Endothelial cell (in vitro differentiated cells): ENCODE measurements around the gene TRIO. TPM values are rescaled to one million over a fixed set of nuclear protein-coding genes. Genes with fewer than 3 reads are reported as not detected.

ENCODE experiments used
- DNase-seq: peaks from one replicate; pipeline ENCODE4 v3.0.0; 2021; ENCODE audit warnings: low spot score
- H3K27ac Mint-ChIP-seq: one replicate; pipeline ENCODE4 v1.8.0; 2021; ENCODE audit warnings: mixed read lengths, inconsistent platforms; ENCODE audit not compliant: unreplicated experiment
- H3K27me3 Mint-ChIP-seq: one replicate; pipeline ENCODE4 v1.8.0; 2021; ENCODE audit warnings: mild to moderate bottlenecking, moderate library complexity, mixed read lengths, inconsistent platforms; ENCODE audit not compliant: unreplicated experiment
- H3K36me3 Mint-ChIP-seq: one replicate; pipeline ENCODE4 v1.8.0; 2021; ENCODE audit warnings: mild to moderate bottlenecking, low read depth, mixed read lengths, inconsistent platforms; ENCODE audit not compliant: unreplicated experiment
- H3K4me1 Mint-ChIP-seq: one replicate; pipeline ENCODE4 v1.8.0; 2021; ENCODE audit warnings: mild to moderate bottlenecking, mixed read lengths, inconsistent platforms; ENCODE audit not compliant: unreplicated experiment
- H3K4me3 Mint-ChIP-seq: one replicate; pipeline ENCODE4 v1.8.0; 2021; ENCODE audit warnings: mild to moderate bottlenecking, mixed read lengths, inconsistent platforms; ENCODE audit not compliant: unreplicated experiment
- H3K9me3 Mint-ChIP-seq: one replicate; pipeline ENCODE4 v1.8.0; 2021; ENCODE audit warnings: mixed read lengths, inconsistent platforms; ENCODE audit not compliant: unreplicated experiment
- CTCF ChIP-seq: fragments of 200-600 bp; sonication (generic); IDR thresholded peaks from one replicate; pipeline ENCODE4 v1.5.0; 2021; ENCODE audit warnings: antibody characterized with exemption; ENCODE audit not compliant: unreplicated experiment
- total RNA-seq: library from RNA; stranded (reverse); fragmentation: NEBNext Ultra II Directional; extraction: Animal tissue kit (Norgen Biotek cat#: 25700); gene quantifications from one replicate; pipeline ENCODE4 v1.2.1, GENCODE V29; 2021; ENCODE audit not compliant: unreplicated experiment

Gene TRIO
- total RNA-seq, 1 donor from 2014 or later: 229 TPM

GRCh38 chr5:14397717-14398116, 254.6 kb downstream of the TRIO start:
- H3K36me3 Mint-ChIP-seq: peaks cover 63% of the 10 kb centered on the region

DNA sequence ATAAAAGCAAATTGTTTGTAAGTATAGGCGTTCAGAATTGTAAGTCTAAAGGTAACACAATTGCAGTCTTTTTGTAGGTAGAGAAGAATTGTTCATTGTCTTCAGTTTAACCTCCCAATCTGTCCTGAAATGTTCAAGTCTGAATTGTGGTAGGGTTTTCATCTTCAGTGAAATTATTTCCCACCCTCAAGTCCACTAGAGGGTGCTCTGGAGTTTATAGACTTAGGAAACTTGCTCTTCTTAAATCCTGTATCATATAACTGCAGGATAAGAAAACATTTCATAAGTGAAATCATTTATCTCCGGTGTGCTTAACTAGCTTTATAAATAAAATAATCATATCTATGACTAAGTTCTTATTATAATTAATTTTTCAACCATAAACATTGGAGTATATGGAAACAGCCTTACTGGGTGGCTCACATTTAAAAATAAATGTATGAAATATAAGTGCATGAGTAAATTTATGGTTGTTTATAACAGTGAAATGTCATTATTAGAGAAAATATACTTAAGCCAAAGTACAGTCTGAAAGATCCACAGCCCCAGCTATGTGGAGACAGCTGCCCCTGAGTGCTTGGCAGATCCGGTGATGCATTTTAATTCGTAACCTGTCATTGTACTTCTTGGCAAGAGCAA, 256.0 kb downstream of the TRIO start:
- peak; percentile 70 for TF ChIP-seq CTCF
- no peak overlapping the region for H3K4me3 Mint-ChIP-seq
- H3K4me1 Mint-ChIP-seq: peaks cover 4% of the 10 kb centered on the region
- H3K27ac Mint-ChIP-seq: no peak overlapping the region
- no peaks in the 10 kb centered on the region for H3K9me3 Mint-ChIP-seq
- H3K27me3 Mint-ChIP-seq: peaks cover 17% of the 10 kb centered on the region
- DNase-seq: peak; percentile 23
- peaks cover 57% of the 10 kb centered on the region for H3K36me3 Mint-ChIP-seq

More at GRCh38 chr5:14397717-14398116, 254.6 kb downstream of the TRIO start:
- Mint-ChIP-seq H3K4me3 (no peak overlapping the region), H3K9me3 (no peaks in the 10 kb centered on the region), H3K27ac (no peak overlapping the region), H3K27me3 (peaks cover 14% of the 10 kb centered on the region), H3K4me1 (peaks cover 4% of the 10 kb centered on the region)
- DNase-seq: no peak
- TF ChIP-seq CTCF: no peak

DNA sequence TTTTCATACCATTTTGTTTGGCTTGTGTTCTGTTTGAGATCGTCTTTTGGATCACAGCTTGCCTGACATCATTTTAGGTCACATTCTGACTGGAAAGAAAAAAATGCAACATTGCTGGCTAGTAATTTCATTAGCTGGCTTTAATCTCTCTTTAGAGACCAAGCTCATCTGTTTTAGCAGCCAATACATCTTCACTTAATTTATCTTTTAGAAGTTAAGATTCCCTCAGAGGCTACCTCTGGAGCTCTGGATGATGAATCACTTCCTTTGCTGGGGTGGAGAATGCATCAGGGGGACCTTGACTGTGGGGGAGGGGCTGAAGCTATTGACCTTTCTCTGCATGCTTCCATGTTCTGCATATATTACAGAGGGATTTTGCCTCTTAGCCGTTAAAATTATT, 256.9 kb downstream of the TRIO start:
- peaks cover 4% of the 10 kb centered on the region for H3K4me1 Mint-ChIP-seq
- DNase-seq: no peak
- H3K4me3 Mint-ChIP-seq: no peak overlapping the region
- H3K9me3 Mint-ChIP-seq: no peaks in the 10 kb centered on the region
- peaks cover 59% of the 10 kb centered on the region for H3K36me3 Mint-ChIP-seq
- no peak for TF ChIP-seq CTCF
- H3K27me3 Mint-ChIP-seq: peaks cover 20% of the 10 kb centered on the region
- peak overlapping the region; percentile 54 for H3K27ac Mint-ChIP-seq

GRCh38 chr5:14400611-14401010, 257.5 kb downstream of the TRIO start:
- H3K36me3 Mint-ChIP-seq: peaks cover 64% of the 10 kb centered on the region
- H3K27me3 Mint-ChIP-seq: peaks cover 20% of the 10 kb centered on the region
- peaks cover 4% of the 10 kb centered on the region for H3K4me1 Mint-ChIP-seq
- H3K9me3 Mint-ChIP-seq: no peaks in the 10 kb centered on the region
- no peak overlapping the region for H3K4me3 Mint-ChIP-seq
- no peak for DNase-seq
- TF ChIP-seq CTCF: no peak
- no peak overlapping the region for H3K27ac Mint-ChIP-seq

DNA sequence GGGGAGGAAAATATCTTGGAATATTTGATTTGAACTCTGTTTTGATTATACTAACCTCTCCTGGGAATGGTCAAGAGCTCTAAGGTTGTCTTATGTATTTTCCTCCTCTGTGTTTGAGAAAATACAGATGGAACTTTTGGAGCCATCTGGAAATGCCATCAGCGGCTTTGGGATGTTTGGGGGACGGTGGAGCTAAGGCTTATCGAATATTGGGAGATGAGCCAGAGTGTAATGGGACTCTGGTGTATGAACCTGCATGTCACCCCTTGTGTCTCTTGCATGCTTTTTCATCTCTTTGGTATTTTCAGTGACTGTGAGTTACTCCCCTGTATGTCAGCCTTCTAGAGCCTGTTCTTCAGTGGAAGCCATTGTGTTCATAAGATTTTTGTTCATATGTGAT, 258.5 kb downstream of the TRIO start:
- H3K9me3 Mint-ChIP-seq: no peaks in the 10 kb centered on the region
- H3K27ac Mint-ChIP-seq: peak overlapping the region; percentile 73
- TF ChIP-seq CTCF: no peak
- peak overlapping the region; percentile 21 for H3K4me3 Mint-ChIP-seq
- H3K36me3 Mint-ChIP-seq: peaks cover 72% of the 10 kb centered on the region
- H3K27me3 Mint-ChIP-seq: peaks cover 20% of the 10 kb centered on the region
- H3K4me1 Mint-ChIP-seq: peaks cover 4% of the 10 kb centered on the region
- DNase-seq: no peak
